Activated CD4-positive, alpha-beta memory T cell treated with anti-CD3 and anti-CD28 coated beads, Interleukin-2, amount 10 ng/mL, durations not matched to agents 7 days and 5 days (primary cell): ENCODE measurements around the gene KIF2C. TPM values are rescaled to one million over a fixed set of nuclear protein-coding genes. Genes with fewer than 3 reads are reported as not detected.

Experiments
- CTCF ChIA-PET: fragments of 350-600 bp; sonication (Branson Sonifier 250); formaldehyde crosslinking; loops from one replicate; lab custom pipeline; 2021; ENCODE audit warnings: antibody characterized with exemption, inconsistent platforms; lab: Charles Lee
- POLR2A ChIA-PET: fragments of 350-600 bp; sonication (Branson Sonifier 250); formaldehyde crosslinking; loops from one replicate; lab custom pipeline; 2021; ENCODE audit warnings: antibody characterized with exemption; lab: Charles Lee
- DNase-seq: peaks from one replicate; pipeline ENCODE4 v3.0.0-alpha.2; 2020
- H3K27ac Mint-ChIP-seq: one replicate; pipeline ENCODE4 v1.8.0; 2021; ENCODE audit warnings: mild to moderate bottlenecking, mixed read lengths
- H3K27me3 Mint-ChIP-seq: one replicate; pipeline ENCODE4 v1.8.0; 2021; ENCODE audit warnings: mixed read lengths
- H3K36me3 Mint-ChIP-seq: one replicate; pipeline ENCODE4 v1.8.0; 2021; ENCODE audit warnings: low read depth, mixed read lengths
- H3K4me1 Mint-ChIP-seq: one replicate; pipeline ENCODE4 v1.8.0; 2021; ENCODE audit warnings: mixed read lengths
- H3K4me3 Mint-ChIP-seq: one replicate; pipeline ENCODE4 v1.8.0; 2021; ENCODE audit warnings: mild to moderate bottlenecking, mixed read lengths
- H3K9me3 Mint-ChIP-seq: one replicate; pipeline ENCODE4 v1.8.0; 2021; ENCODE audit warnings: mixed read lengths
- total RNA-seq, 2 experiments: library from RNA; stranded (reverse); gene quantifications; one replicate each; pipeline ENCODE4 v1.2.3, GENCODE V29; 2021

The KIF2C gene
- total RNA-seq, 2 experiments from 2014 or later: 105 to 106 TPM

DNA sequence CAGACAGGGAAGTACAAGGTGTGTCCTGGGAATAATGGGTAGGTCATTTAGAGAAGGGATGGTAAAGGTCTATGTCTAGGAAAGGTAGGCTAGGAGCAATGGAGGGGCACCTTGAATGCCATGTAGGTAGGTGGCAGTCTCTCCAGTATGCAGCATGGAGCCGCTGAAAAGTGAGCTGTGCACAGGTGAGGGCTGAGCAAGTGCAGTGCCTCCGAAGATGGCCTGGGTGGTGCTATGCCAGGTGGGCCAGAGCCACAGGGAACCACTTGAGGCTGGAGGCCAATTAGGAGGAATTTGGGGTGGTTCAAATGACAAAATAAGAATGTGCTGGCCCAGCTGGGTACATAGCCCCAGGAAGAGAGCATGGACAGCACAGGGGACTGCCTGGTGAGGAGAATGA, 33.7 kb upstream of the KIF2C start:
- ChIA-PET POLR2A (interaction anchor here (1.6 to 2.1 kb wide), 2 partner anchors 10 to 16 kb away, joined by 5 to 22 read pairs; no protein-coding TSS in a partner anchor), CTCF (interaction anchor here (0.9 to 2.5 kb wide), 3 partner anchors 9 to 53 kb away, joined by 3 to 16 read pairs (median 5); no protein-coding TSS in a partner anchor)
- peaks cover 11% of the 10 kb centered on the region for H3K27me3 Mint-ChIP-seq
- no peak overlapping the region for H3K27ac Mint-ChIP-seq
- no peak for DNase-seq
- H3K9me3 Mint-ChIP-seq: no peaks in the 10 kb centered on the region
- no peaks in the 10 kb centered on the region for H3K36me3 Mint-ChIP-seq
- no peak overlapping the region for H3K4me3 Mint-ChIP-seq
- H3K4me1 Mint-ChIP-seq: peaks cover 14% of the 10 kb centered on the region

DNA sequence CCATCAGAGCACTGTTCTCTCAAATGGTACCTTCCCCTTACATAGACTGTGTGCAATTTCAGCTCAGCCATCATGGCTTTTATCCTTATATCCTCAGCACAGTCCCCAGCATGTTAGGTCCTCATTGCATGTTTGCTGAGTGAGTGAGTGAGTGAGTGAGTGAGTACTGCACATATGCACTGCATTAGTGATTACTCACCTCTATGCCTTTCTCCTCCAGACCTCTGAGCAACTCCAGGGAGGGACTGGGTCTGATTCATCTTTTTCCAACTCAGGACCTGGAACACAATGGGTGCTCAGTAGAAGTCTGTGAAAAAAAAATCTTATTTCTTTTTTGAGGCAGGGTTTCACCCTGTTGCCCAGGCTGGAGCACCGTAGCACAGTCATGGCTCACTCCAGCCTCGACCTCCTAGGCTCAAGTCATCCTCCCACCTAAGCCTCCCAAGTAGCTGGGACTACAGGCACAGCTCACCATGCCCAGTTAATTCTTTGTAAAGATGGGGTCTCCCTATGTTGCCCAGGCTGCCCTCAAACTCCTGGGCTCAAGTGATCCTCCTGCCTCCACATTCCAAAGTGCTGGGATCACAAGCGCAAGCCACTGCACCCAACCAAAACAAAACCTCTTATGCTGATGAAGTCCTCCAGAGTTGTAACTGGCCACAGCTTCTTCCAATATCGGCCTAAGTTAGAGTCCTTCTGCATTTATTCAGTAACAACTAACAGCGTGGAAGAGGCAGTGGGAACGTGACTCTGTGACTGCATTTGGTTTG, 32.3 kb upstream of the KIF2C start:
- POLR2A ChIA-PET: interaction anchor here (1.2 to 2.1 kb wide), 3 partner anchors 11 to 24 kb away, joined by 5 to 22 read pairs (median 6); partner anchors contain the start of gene RNU5D-1
- H3K27ac Mint-ChIP-seq: no peak overlapping the region
- CTCF ChIA-PET: interaction anchor here (2.0 to 2.5 kb wide), 2 partner anchors 10 to 54 kb away, joined by 5 to 16 read pairs; no protein-coding TSS in a partner anchor

GRCh38 chr1:44707959-44708831, 31.4 kb upstream of the KIF2C start:
- H3K4me3 Mint-ChIP-seq: peak overlapping the region; percentile 5
- no peaks in the 10 kb centered on the region for H3K36me3 Mint-ChIP-seq
- no peak for DNase-seq
- H3K27me3 Mint-ChIP-seq: peaks cover 17% of the 10 kb centered on the region
- no peak overlapping the region for H3K27ac Mint-ChIP-seq
- ChIA-PET POLR2A (interaction anchor here (1.2 to 2.1 kb wide), 3 partner anchors 9 to 13 kb away, joined by 4 to 22 read pairs (median 9); no protein-coding TSS in a partner anchor), CTCF (interaction anchor here (0.6 to 2.5 kb wide), 5 partner anchors 11 to 55 kb away, joined by 3 to 16 read pairs (median 4); partner anchors contain the start of genes ARMH1 and TMEM53)
- peaks cover 14% of the 10 kb centered on the region for H3K4me1 Mint-ChIP-seq
- H3K9me3 Mint-ChIP-seq: no peaks in the 10 kb centered on the region

More for the DNA sequence above, 32.3 kb upstream of the KIF2C start:
- no peak overlapping the region for H3K4me3 Mint-ChIP-seq
- no peaks in the 10 kb centered on the region for H3K36me3 Mint-ChIP-seq
- H3K4me1 Mint-ChIP-seq: peaks cover 14% of the 10 kb centered on the region
- H3K27me3 Mint-ChIP-seq: peaks cover 17% of the 10 kb centered on the region
- no peak for DNase-seq
- H3K9me3 Mint-ChIP-seq: no peaks in the 10 kb centered on the region

DNA sequence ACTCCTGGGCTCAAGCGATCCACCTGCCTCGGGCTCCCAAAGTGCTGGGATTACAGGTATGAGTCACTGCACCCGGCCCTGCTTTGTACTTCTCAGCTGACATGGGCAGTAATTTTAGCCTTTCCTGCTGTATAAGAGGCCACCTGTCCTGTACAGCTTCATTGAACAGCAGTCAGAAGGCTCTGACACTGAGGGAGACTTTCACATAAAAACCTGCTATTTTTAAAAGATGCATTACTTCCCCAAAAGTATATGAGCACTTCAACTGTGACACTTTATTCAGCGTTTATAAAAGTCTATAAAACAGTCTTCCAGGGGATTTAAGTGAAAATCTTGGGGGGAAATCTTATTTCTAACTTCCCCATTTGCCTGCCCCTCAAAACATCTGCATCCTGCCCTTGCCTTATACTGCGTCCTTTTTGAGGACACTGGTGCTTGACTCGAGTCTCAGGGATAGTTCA, 26.3 kb upstream of the KIF2C start:
- DNase-seq: no peak
- CTCF ChIA-PET: interaction anchor here (1.1 to 5.2 kb wide), 3 partner anchors 15 to 44 kb away, joined by 3 to 25 read pairs (median 4); partner anchors contain the start of gene ARMH1
- Mint-ChIP-seq H3K4me1 (peaks cover 41% of the 10 kb centered on the region), H3K36me3 (no peaks in the 10 kb centered on the region), H3K4me3 (no peak overlapping the region), H3K27ac (no peak overlapping the region), H3K27me3 (peaks cover 15% of the 10 kb centered on the region), H3K9me3 (no peaks in the 10 kb centered on the region)
- POLR2A ChIA-PET: interaction anchor here (1.5 to 3.3 kb wide), 2 partner anchors 8 to 63 kb away, joined by 3 to 45 read pairs; no protein-coding TSS in a partner anchor

- Mint-ChIP-seq H3K4me3 (no peak overlapping the region), H3K27ac (peak overlapping the region; percentile 64), H3K9me3 (no peaks in the 10 kb centered on the region), H3K36me3 (no peaks in the 10 kb centered on the region), H3K27me3 (peaks cover 12% of the 10 kb centered on the region), H3K4me1 (peaks cover 41% of the 10 kb centered on the region)
- POLR2A ChIA-PET: interaction anchor here (0.6 to 10.6 kb wide), 4 partner anchors 17 to 83 kb away, joined by 3 to 785 read pairs (median 4); partner anchors contain the start of gene RNU5D-1
- CTCF ChIA-PET: interaction anchor here (0.6 to 5.2 kb wide), 7 partner anchors 14 to 1948 kb away, joined by 3 to 25 read pairs (median 4); partner anchors contain the start of genes P3H1 and UROD
- no peak for DNase-seq
These were observed 25.1 kb upstream of the KIF2C start for GRCh38 chr1:44714532-44714931.

GRCh38 chr1:44714944-44715571, 24.6 kb upstream of the KIF2C start:
- POLR2A ChIA-PET: interaction anchor here (1.0 to 10.6 kb wide), 3 partner anchors 17 to 84 kb away, joined by 3 to 785 read pairs (median 4); partner anchors contain the start of gene RNU5D-1

GRCh38 chr1:44717156-44717555, 22.5 kb upstream of the KIF2C start:
- Mint-ChIP-seq H3K27ac (no peak overlapping the region), H3K27me3 (no peaks in the 10 kb centered on the region), H3K9me3 (no peaks in the 10 kb centered on the region), H3K4me1 (peaks cover 65% of the 10 kb centered on the region), H3K4me3 (no peak overlapping the region), H3K36me3 (no peaks in the 10 kb centered on the region)
- no peak for DNase-seq
- ChIA-PET CTCF (interaction anchor here (0.6 to 5.2 kb wide), 7 partner anchors 11 to 504 kb away, joined by 3 to 25 read pairs (median 3); partner anchors contain the start of genes DMAP1 and RNU5D-1), POLR2A (interaction anchor here (1.3 to 10.6 kb wide), 7 partner anchors 9 to 295 kb away, joined by 4 to 785 read pairs (median 5); partner anchors contain the start of genes RNU5D-1, RPS8 and UROD)

More at GRCh38 chr1:44714944-44715571, 24.6 kb upstream of the KIF2C start:
- peak overlapping the region; percentile 24 for H3K4me3 Mint-ChIP-seq
- CTCF ChIA-PET: interaction anchor here (0.7 to 5.2 kb wide), 5 partner anchors 14 to 297 kb away, joined by 3 to 25 read pairs (median 4); partner anchors contain the start of gene UROD
- DNase-seq: peak; percentile 74
- no peaks in the 10 kb centered on the region for H3K9me3 Mint-ChIP-seq
- peak overlapping the region; percentile 64 for H3K27ac Mint-ChIP-seq
- peaks cover 12% of the 10 kb centered on the region for H3K27me3 Mint-ChIP-seq
- H3K36me3 Mint-ChIP-seq: no peaks in the 10 kb centered on the region
- H3K4me1 Mint-ChIP-seq: peaks cover 44% of the 10 kb centered on the region

DNA sequence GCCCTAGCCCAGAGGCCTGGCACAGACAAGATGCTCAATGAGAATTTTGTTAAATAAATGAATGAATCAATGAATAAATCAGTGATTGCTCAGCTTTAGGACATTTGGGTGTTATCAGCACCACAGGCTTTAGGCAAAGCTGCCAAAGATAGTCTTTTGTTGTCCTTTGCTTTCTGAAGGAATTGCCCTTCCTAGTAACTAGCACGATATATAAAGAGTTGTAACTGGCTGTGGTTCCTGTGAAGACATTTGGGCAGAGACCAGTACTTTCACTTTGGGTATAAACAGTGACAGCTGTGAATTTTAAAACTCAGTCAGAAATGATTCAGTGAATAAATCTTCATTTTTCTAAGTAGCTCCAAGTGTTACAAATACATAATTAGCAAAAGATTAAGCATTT, 22.0 kb upstream of the KIF2C start:
- Mint-ChIP-seq H3K9me3 (no peaks in the 10 kb centered on the region), H3K27me3 (no peaks in the 10 kb centered on the region), H3K27ac (no peak overlapping the region)

DNA sequence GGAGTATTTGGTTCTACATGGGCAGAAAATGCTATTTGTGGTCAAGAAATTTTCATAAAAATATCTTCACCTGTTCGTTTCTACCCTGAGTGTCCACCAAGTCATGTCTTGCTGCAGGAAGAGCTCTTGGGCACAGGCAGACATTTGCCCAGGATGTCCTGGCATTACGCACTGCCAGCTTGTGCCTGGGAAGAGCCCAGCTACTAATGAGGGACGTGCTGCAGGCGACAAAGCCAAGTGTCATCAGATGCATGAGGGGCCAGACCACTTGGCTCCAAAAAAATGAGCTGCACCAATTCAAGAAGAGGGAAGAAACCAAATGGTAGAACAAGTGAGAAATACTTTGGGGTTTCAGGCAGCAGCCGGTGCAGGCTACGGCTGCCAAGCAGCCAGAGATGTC, 21.5 kb upstream of the KIF2C start:
- no peak for DNase-seq
- H3K36me3 Mint-ChIP-seq: no peaks in the 10 kb centered on the region
- ChIA-PET CTCF (interaction anchor here (0.9 to 5.2 kb wide), 6 partner anchors 11 to 95 kb away, joined by 3 to 25 read pairs (median 4); partner anchors contain the start of gene RNU5D-1), POLR2A (interaction anchor here (1.3 to 10.6 kb wide), 6 partner anchors 14 to 294 kb away, joined by 4 to 785 read pairs (median 7); partner anchors contain the start of genes RNU5D-1, RPS8 and UROD)
- H3K9me3 Mint-ChIP-seq: no peaks in the 10 kb centered on the region
- no peak overlapping the region for H3K4me3 Mint-ChIP-seq
- peaks cover 69% of the 10 kb centered on the region for H3K4me1 Mint-ChIP-seq
- no peak overlapping the region for H3K27ac Mint-ChIP-seq
- H3K27me3 Mint-ChIP-seq: no peaks in the 10 kb centered on the region

More for the DNA sequence above, 22.0 kb upstream of the KIF2C start:
- no peak for DNase-seq
- Mint-ChIP-seq H3K36me3 (no peaks in the 10 kb centered on the region), H3K4me3 (no peak overlapping the region), H3K4me1 (peaks cover 65% of the 10 kb centered on the region)
- ChIA-PET POLR2A (interaction anchor here (1.3 to 10.6 kb wide), 7 partner anchors 9 to 294 kb away, joined by 4 to 785 read pairs (median 5); partner anchors contain the start of genes RNU5D-1, RPS8 and UROD), CTCF (interaction anchor here (0.9 to 5.2 kb wide), 7 partner anchors 11 to 96 kb away, joined by 3 to 25 read pairs (median 4); partner anchors contain the start of gene RNU5D-1)

- Mint-ChIP-seq H3K36me3 (no peaks in the 10 kb centered on the region), H3K27ac (peak overlapping the region; percentile 5), H3K4me3 (no peak overlapping the region), H3K27me3 (no peaks in the 10 kb centered on the region), H3K9me3 (no peaks in the 10 kb centered on the region), H3K4me1 (peaks cover 78% of the 10 kb centered on the region)
- ChIA-PET POLR2A (interaction anchor here (1.1 to 10.6 kb wide), 3 partner anchors 12 to 584 kb away, joined by 3 to 785 read pairs (median 330); partner anchors contain the start of gene RNU5D-1), CTCF (interaction anchor here (0.6 to 4.0 kb wide), 3 partner anchors 11 to 941 kb away, joined by 3 to 59 read pairs (median 4); partner anchors contain the start of gene RNU5D-1)
- DNase-seq: no peak
These were observed 20.3 kb upstream of the KIF2C start for GRCh38 chr1:44719318-44719717.

- Mint-ChIP-seq H3K27me3 (no peaks in the 10 kb centered on the region), H3K27ac (peak overlapping the region; percentile 94), H3K4me3 (no peak overlapping the region), H3K4me1 (peaks cover 79% of the 10 kb centered on the region), H3K36me3 (no peaks in the 10 kb centered on the region), H3K9me3 (no peaks in the 10 kb centered on the region)
- no peak for DNase-seq
- CTCF ChIA-PET: interaction anchor here (0.7 to 4.0 kb wide), 2 partner anchors 10 to 714 kb away, joined by 3 to 59 read pairs; partner anchors contain the start of gene RNU5D-1
- POLR2A ChIA-PET: interaction anchor here (1.0 to 14.2 kb wide), 11 partner anchors 11 to 619 kb away, joined by 3 to 785 read pairs (median 59); partner anchors contain the start of genes ARMH1, BEST4, BTBD19 and DYNLT4
These were observed 19.4 kb upstream of the KIF2C start for GRCh38 chr1:44720281-44720680.
